K562 (cell line): ENCODE measurements around the gene SGCB. TPM values are rescaled to one million over a fixed set of nuclear protein-coding genes. Genes with fewer than 3 reads are reported as not detected.

Experiments used
- ATAC-seq: fragments of 200-7000 bp; cut with Tn5 transposase; 3 replicates; pipeline ENCODE4 v1.9.1; 2020; ENCODE audit warnings: moderate library complexity
- BruUV-seq: library from RNA; stranded (reverse); fragments of 400-500 nt; replicated peaks from 2 replicates; lab custom pipeline; 2021; lab: Mats Ljungman, UMichigan
- CTCF ChIA-PET: fragments of 300-600 bp; formaldehyde crosslinking; extraction: SDS; loops from one replicate; lab custom pipeline; 2021; ENCODE audit warnings: low intra/inter-chr PET ratio; lab: Yijun Ruan, JAX
- POLR2A ChIA-PET: fragments of 300-600, 350-650 bp; sonication (Branson Sonifier 250); formaldehyde crosslinking; extraction: SDS; loops from one replicate; lab custom pipeline; 2021; ENCODE audit warnings: antibody characterized with exemption, inconsistent platforms; lab: Yijun Ruan, JAX
- DNase-seq, 4 experiments: peaks; one replicate each; pipeline versions ENCODE4 v3.0.0 to v3.0.0-alpha.2; 2011 to 2018; ENCODE audit warnings: low spot score in 3 of 4, mixed read lengths in 3 of 4; ENCODE audit errors: extremely low read depth in 1 of 4
- FAIRE-seq: peaks from 2 replicates; lab custom pipeline; 2011; peaks lifted over from hg19 to GRCh38; lab: Jason Lieb, UNC
- H2AFZ ChIP-seq: 2 replicates; pipeline ENCODE4 v1.6.0; 2011; ENCODE audit warnings: low read depth, low read length, control low read depth, inconsistent platforms
- H3K27ac ChIP-seq: fragments of 200-600 bp; 3 replicates; pipeline ENCODE4 v1.8.0; 2011; ENCODE audit warnings: low read depth, mild to moderate bottlenecking, control low read depth, inconsistent platforms, low read length, moderate library complexity, mixed read lengths; ENCODE audit errors: extremely low read depth
- H3K27me3 ChIP-seq, 2 experiments: fragments of 300-600 bp in 1 of 2; 2 replicates in 1 of 2; 3 replicates in 1 of 2; pipeline versions ENCODE4 v1.6.0 to v1.8.0; 2011; ENCODE audit warnings: inconsistent platforms in 2 of 2, low read length in 2 of 2, mild to moderate bottlenecking in 1 of 2, mixed read lengths in 1 of 2, moderate library complexity in 1 of 2; ENCODE audit not compliant: control insufficient read depth in 2 of 2, insufficient read depth in 2 of 2
- H3K36me3 ChIP-seq: fragments of 300-600 bp; 3 replicates; pipeline ENCODE4 v1.8.0; 2011; ENCODE audit warnings: mild to moderate bottlenecking, low read length, inconsistent platforms; ENCODE audit not compliant: control insufficient read depth, insufficient read depth
- H3K4me1 ChIP-seq, 2 experiments: fragments of 200-600 bp in 1 of 2; replicated peaks in 1 of 2; 2 replicates in 1 of 2; 3 replicates in 1 of 2; pipeline versions ENCODE4 v1.5.1 to v1.8.0; 2011; ENCODE audit warnings: inconsistent platforms in 2 of 2, low read length in 2 of 2, mild to moderate bottlenecking in 1 of 2, mixed read lengths in 1 of 2, moderate library complexity in 1 of 2; ENCODE audit not compliant: control insufficient read depth in 2 of 2, insufficient read depth in 2 of 2
- H3K4me2 ChIP-seq: 2 replicates; pipeline ENCODE4 v1.6.1; 2011; ENCODE audit warnings: low read length, control low read depth, inconsistent platforms, mixed read lengths; ENCODE audit not compliant: insufficient read depth
- H3K4me3 ChIP-seq: fragments of 200-600 bp; sonication (generic), shearing (Covaris generic); 2 replicates; pipeline ENCODE4 v1.5.1; 2016; ENCODE audit warnings: control low read depth, inconsistent platforms
- H3K79me2 ChIP-seq: fragments of 200-600 bp; 3 replicates; pipeline ENCODE4 v1.8.0; 2011; ENCODE audit warnings: low read length, inconsistent platforms; ENCODE audit not compliant: control insufficient read depth, insufficient read depth
- H3K9ac ChIP-seq, 2 experiments: 2 replicates each; pipeline versions ENCODE4 v1.6.0 to v1.6.1; 2011; ENCODE audit warnings: low read depth in 2 of 2, low read length in 2 of 2, control low read depth in 1 of 2, inconsistent platforms in 1 of 2, mild to moderate bottlenecking in 1 of 2, mixed read lengths in 1 of 2; ENCODE audit not compliant: insufficient read depth in 1 of 2
- H3K9me1 ChIP-seq: one replicate; pipeline ENCODE4 v1.6.0; 2011; ENCODE audit warnings: inconsistent platforms, mild to moderate bottlenecking, low read length, moderate library complexity; ENCODE audit not compliant: control insufficient read depth, insufficient read depth
- H3K9me3 ChIP-seq: replicated peaks from 2 replicates; pipeline ENCODE4 v1.5.1; 2011; ENCODE audit warnings: low read depth, low read length, inconsistent platforms; ENCODE audit not compliant: control insufficient read depth, insufficient read depth
- H4K20me1 ChIP-seq: replicated peaks from 2 replicates; pipeline ENCODE4 v1.6.1; 2011; ENCODE audit warnings: low read length, inconsistent platforms, mixed read lengths; ENCODE audit not compliant: control insufficient read depth, insufficient read depth
- DIDO1 ChIP-seq: fragments of 450-650 bp; IDR thresholded peaks from 2 replicates; pipeline ENCODE4 v1.6.1; 2016; ENCODE audit warnings: low read depth, missing biosample characterization, missing genetic modification characterization
- KLF16 ChIP-seq: IDR thresholded peaks from 2 replicates; pipeline ENCODE4 v1.6.1; 2016; ENCODE audit warnings: antibody characterized with exemption
- PCBP1 ChIP-seq: fragments of 200-400 bp; formaldehyde crosslinking; IDR thresholded peaks from 2 replicates; pipeline ENCODE4 v1.6.1; 2018; ENCODE audit warnings: mild to moderate bottlenecking, low read depth, low read length; ENCODE audit not compliant: poor library complexity, severe bottlenecking
- WGBS: fragments of 100-300 bp; shearing (Covaris generic); methylation state at CpG from one replicate; pipeline ENCODE4 v1.1.6; 2016; ENCODE audit warnings: low coverage, mixed read lengths; ENCODE audit not compliant: insufficient coverage; ENCODE audit errors: missing lambda C conversion rate; 5-methylcytosine and 5-hydroxymethylcytosine counted together
- in situ Hi-C: fragments of 300-500 bp; cut with MboI; formaldehyde crosslinking; loops from 4 replicates; pipeline ENCODE4 v1.15.0; 2018; ENCODE audit warnings: inconsistent platforms, mixed read lengths
- intact Hi-C: fragments of 100-400 bp; cut with micrococcal nuclease; formaldehyde crosslinking; loops from 2 replicates; pipeline ENCODE4 v1.14.2; 2022
- polyA plus RNA-seq, 8 experiments: library from polyadenylated mRNA; depleted of rRNA in 4 of 8; stranded (reverse) in 5 of 8; unstranded in 3 of 8; fragments of >200 nt; fragmentation: Nextera tagmentation in 2 of 8; fragmentation: Illumina TruSeq in 1 of 8; extraction: Ambion mirVana in 2 of 8; extraction: Trizol in 1 of 8; gene quantifications; 2 replicates each; pipeline versions ENCODE4 v1.2.1 to v1.2.3, GENCODE V29; 2011 to 2014; ENCODE audit warnings: inconsistent platforms in 1 of 8, missing spikeins in 1 of 8
- total RNA-seq, 7 experiments: library from RNA; depleted of rRNA in 6 of 7; stranded (reverse); fragments of >200 nt in 6 of 7; fragmentation: Illumina TruSeq in 2 of 7; extraction: Trizol in 2 of 7; gene quantifications; 2 replicates each; pipeline versions ENCODE4 v1.2.1 to v1.2.3, GENCODE V29; 2011 to 2021; ENCODE audit warnings: low replicate concordance in 1 of 7
- TF ChIP-seq, protein P1 (sequence below): IDR thresholded peaks from 3 replicates; pipeline ENCODE4 v1.6.1; 2011; ENCODE audit warnings: borderline replicate concordance, mild to moderate bottlenecking; ENCODE audit not compliant: insufficient read length, insufficient read depth
- TF ChIP-seq, protein P2 (sequence below): fragments of 150-350 bp; IDR thresholded peaks from 2 replicates; pipeline ENCODE4 v1.6.1; 2014; ENCODE audit warnings: low read depth, mild to moderate bottlenecking, low read length, borderline replicate concordance
- TF ChIP-seq, protein P3 (sequence below): fragments of 250-450 bp; sonication (Bioruptor Pico); IDR thresholded peaks from 2 replicates; pipeline ENCODE4 v1.8.0; 2021; ENCODE audit warnings: borderline replicate concordance, mild to moderate bottlenecking, moderate library complexity; ENCODE audit not compliant: poor library complexity, severe bottlenecking

SGCB gene
- total and polyA plus RNA-seq, 9 of the 15 experiments (the other 6 are each of a cell fraction or from before 2014, with no cell fraction given), result 0.01 to 0.20 (median 0.07) TPM; not detected in 3

DNA sequence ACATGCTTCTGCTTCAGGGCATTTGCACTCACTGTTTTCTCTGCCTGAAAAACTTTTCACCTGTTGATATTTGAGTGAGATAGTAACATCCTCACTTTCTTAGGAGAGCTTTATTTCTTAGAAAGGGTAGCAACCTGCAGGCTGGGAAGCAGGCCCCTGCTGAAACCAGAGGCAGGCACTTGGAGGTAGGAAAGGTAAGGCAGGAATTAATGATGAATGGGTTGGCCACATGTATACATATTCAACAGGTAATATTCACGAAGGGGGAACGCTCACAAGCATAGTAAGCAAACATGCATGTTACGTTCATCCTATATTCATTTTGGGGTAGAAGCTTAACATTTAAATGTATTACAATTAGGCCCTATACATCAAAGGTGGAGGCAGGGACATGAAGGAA, 16.2 kb upstream of the SGCB start (continued):
- TF ChIP-seq, protein P1, sequence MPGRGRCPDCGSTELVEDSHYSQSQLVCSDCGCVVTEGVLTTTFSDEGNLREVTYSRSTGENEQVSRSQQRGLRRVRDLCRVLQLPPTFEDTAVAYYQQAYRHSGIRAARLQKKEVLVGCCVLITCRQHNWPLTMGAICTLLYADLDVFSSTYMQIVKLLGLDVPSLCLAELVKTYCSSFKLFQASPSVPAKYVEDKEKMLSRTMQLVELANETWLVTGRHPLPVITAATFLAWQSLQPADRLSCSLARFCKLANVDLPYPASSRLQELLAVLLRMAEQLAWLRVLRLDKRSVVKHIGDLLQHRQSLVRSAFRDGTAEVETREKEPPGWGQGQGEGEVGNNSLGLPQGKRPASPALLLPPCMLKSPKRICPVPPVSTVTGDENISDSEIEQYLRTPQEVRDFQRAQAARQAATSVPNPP, result no peak
- no peak for TF ChIP-seq KLF16
- TF ChIP-seq PCBP1, result no peak
- TF ChIP-seq DIDO1 (tag), result no peak
- TF ChIP-seq, all 486 proteins: peak for 0

DNA sequence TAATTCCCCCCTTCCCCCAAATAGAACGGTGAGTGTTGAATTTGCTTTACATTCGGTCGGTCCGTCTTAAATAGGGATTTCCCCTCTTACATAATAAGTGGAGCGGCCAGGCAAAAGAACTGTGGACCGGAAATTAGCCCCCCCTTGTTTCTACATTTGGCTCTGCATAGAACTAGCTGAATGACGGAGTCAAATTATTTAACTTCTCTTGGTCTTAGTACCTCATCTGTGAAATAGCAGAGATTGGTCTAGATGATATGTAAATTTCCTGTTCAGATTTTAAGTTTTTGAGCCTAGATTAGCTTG, 14.3 kb upstream of the SGCB start:
- Histone ChIP-seq H3K4me1 (no peaks in the 10 kb centered on the region; a peak in 1 of 5 replicates), H3K9me1 (no peaks in the 10 kb centered on the region), H4K20me1 (no peaks in the 10 kb centered on the region), H3K36me3 (no peaks in the 10 kb centered on the region)
- ChIA-PET POLR2A (interaction anchor here (0.7 kb wide), 1 partner anchor 16 kb away, joined by 3 read pairs; no protein-coding TSS in a partner anchor), CTCF (no interaction called here)
- ATAC-seq, result no peak
- no TSS peak for BruUV-seq
- no peak for FAIRE-seq
- in situ Hi-C loops, result no loop called here
- TF ChIP-seq, protein P2, sequence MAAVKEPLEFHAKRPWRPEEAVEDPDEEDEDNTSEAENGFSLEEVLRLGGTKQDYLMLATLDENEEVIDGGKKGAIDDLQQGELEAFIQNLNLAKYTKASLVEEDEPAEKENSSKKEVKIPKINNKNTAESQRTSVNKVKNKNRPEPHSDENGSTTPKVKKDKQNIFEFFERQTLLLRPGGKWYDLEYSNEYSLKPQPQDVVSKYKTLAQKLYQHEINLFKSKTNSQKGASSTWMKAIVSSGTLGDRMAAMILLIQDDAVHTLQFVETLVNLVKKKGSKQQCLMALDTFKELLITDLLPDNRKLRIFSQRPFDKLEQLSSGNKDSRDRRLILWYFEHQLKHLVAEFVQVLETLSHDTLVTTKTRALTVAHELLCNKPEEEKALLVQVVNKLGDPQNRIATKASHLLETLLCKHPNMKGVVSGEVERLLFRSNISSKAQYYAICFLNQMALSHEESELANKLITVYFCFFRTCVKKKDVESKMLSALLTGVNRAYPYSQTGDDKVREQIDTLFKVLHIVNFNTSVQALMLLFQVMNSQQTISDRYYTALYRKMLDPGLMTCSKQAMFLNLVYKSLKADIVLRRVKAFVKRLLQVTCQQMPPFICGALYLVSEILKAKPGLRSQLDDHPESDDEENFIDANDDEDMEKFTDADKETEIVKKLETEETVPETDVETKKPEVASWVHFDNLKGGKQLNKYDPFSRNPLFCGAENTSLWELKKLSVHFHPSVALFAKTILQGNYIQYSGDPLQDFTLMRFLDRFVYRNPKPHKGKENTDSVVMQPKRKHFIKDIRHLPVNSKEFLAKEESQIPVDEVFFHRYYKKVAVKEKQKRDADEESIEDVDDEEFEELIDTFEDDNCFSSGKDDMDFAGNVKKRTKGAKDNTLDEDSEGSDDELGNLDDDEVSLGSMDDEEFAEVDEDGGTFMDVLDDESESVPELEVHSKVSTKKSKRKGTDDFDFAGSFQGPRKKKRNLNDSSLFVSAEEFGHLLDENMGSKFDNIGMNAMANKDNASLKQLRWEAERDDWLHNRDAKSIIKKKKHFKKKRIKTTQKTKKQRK, result no peak
- TF ChIP-seq, protein P3, sequence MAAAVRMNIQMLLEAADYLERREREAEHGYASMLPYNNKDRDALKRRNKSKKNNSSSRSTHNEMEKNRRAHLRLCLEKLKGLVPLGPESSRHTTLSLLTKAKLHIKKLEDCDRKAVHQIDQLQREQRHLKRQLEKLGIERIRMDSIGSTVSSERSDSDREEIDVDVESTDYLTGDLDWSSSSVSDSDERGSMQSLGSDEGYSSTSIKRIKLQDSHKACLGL (CRISPR knock-in tag), result no peak
- TF ChIP-seq, all 486 proteins: peak for 0
- no peak for DNase-seq
- Histone ChIP-seq H2AFZ (no peak overlapping the region), H3K4me2 (no peak overlapping the region), H3K27ac (no peak overlapping the region), H3K27me3 (peaks cover 0 to 14% of the 10 kb centered on the region in 2 experiments; a peak in 2 of 5 replicates), H3K9me3 (no peaks in the 10 kb centered on the region), H3K4me3 (no peak overlapping the region), H3K9ac (no peak overlapping the region), H3K79me2 (no peaks in the 10 kb centered on the region)
- intact Hi-C loops, result no loop called here
- WGBS, result 1% methylated on average over 7 of the region's 7 CpGs
